Measurements from ENCODE around the gene WDTC1.

DNA sequence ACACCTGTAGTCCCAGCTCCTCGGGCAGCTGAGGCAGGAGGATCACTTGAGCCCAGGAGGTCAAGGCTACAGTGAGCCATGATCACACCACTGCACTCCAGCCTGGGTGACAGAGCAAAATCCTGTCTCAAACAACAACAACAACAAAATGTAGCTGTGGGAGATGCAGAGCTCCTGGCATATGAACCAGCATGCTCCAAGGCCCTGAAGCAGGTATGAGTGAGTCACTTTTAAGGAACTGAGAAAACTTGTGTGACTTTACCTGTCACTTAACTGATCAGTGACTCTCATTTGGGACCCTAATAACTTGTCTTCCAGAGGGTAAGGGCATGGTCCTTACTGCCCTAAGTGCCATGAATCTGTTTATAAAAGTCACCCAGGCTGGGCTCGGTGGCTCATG is 68.2 kb downstream of the WDTC1 start:
- TF ChIP-seq ZNF138 (CRISPR knock-in tag; conservative IDR thresholded peaks at IDR 0.05) (no peak), CREB1 (CRISPR knock-in tag; IDR thresholded peaks at IDR 0.05) (no peak), CTCF (IDR thresholded peaks at IDR 0.05) (no peak), NR2C2 (CRISPR knock-in tag; IDR thresholded peaks at IDR 0.05) (no peak), GABPB1 (CRISPR knock-in tag; IDR thresholded peaks at IDR 0.05) (no peak), KAT7 (CRISPR knock-in tag; IDR thresholded peaks at IDR 0.05; ENCODE audit: borderline replicate concordance) (no peak), FOXJ3 (CRISPR knock-in tag; IDR thresholded peaks at IDR 0.05; ENCODE audit: borderline replicate concordance) (no peak), MAX (CRISPR knock-in tag; IDR thresholded peaks at IDR 0.05) (no peak)
- TF ChIP-seq, protein P1, sequence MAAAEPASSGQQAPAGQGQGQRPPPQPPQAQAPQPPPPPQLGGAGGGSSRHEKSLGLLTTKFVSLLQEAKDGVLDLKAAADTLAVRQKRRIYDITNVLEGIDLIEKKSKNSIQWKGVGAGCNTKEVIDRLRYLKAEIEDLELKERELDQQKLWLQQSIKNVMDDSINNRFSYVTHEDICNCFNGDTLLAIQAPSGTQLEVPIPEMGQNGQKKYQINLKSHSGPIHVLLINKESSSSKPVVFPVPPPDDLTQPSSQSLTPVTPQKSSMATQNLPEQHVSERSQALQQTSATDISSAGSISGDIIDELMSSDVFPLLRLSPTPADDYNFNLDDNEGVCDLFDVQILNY (CRISPR knock-in tag; IDR thresholded peaks at IDR 0.05) = no peak
- TF ChIP-seq, protein P2, sequence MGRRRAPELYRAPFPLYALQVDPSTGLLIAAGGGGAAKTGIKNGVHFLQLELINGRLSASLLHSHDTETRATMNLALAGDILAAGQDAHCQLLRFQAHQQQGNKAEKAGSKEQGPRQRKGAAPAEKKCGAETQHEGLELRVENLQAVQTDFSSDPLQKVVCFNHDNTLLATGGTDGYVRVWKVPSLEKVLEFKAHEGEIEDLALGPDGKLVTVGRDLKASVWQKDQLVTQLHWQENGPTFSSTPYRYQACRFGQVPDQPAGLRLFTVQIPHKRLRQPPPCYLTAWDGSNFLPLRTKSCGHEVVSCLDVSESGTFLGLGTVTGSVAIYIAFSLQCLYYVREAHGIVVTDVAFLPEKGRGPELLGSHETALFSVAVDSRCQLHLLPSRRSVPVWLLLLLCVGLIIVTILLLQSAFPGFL (CRISPR knock-in tag; IDR thresholded peaks at IDR 0.05; ENCODE audit: borderline replicate concordance) = no peak
- TF ChIP-seq, protein P3, sequence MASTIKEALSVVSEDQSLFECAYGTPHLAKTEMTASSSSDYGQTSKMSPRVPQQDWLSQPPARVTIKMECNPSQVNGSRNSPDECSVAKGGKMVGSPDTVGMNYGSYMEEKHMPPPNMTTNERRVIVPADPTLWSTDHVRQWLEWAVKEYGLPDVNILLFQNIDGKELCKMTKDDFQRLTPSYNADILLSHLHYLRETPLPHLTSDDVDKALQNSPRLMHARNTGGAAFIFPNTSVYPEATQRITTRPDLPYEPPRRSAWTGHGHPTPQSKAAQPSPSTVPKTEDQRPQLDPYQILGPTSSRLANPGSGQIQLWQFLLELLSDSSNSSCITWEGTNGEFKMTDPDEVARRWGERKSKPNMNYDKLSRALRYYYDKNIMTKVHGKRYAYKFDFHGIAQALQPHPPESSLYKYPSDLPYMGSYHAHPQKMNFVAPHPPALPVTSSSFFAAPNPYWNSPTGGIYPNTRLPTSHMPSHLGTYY (CRISPR knock-in tag; IDR thresholded peaks at IDR 0.05) = no peak
